GM12865 (cell line): Measurements from ENCODE around the gene ZNF181.
A peak's percentile ranks its signal among the peaks of the same experiment; 100 is the strongest.
"Not testable (repeated sequence)": the region's sequence is repeated elsewhere in the genome, so short reads cannot be mapped to it uniquely, and the experiment has no call there.

Experiments used
- DNase-seq: peaks from one replicate; pipeline ENCODE4 v3.0.0; 2010; ENCODE audit warnings: low read depth
- H3K4me3 ChIP-seq: 2 replicates; pipeline ENCODE4 v1.5.1; 2011; ENCODE audit warnings: mild to moderate bottlenecking, low read depth, low read length, control low read depth
- TF ChIP-seq, protein P1 (sequence below): IDR thresholded peaks from 2 replicates; pipeline ENCODE4 v1.5.1; 2011; ENCODE audit warnings: low read length, control low read depth, low read depth, inconsistent platforms; ENCODE audit not compliant: insufficient read depth; ENCODE audit errors: missing control alignments

The ZNF181 gene

DNA sequence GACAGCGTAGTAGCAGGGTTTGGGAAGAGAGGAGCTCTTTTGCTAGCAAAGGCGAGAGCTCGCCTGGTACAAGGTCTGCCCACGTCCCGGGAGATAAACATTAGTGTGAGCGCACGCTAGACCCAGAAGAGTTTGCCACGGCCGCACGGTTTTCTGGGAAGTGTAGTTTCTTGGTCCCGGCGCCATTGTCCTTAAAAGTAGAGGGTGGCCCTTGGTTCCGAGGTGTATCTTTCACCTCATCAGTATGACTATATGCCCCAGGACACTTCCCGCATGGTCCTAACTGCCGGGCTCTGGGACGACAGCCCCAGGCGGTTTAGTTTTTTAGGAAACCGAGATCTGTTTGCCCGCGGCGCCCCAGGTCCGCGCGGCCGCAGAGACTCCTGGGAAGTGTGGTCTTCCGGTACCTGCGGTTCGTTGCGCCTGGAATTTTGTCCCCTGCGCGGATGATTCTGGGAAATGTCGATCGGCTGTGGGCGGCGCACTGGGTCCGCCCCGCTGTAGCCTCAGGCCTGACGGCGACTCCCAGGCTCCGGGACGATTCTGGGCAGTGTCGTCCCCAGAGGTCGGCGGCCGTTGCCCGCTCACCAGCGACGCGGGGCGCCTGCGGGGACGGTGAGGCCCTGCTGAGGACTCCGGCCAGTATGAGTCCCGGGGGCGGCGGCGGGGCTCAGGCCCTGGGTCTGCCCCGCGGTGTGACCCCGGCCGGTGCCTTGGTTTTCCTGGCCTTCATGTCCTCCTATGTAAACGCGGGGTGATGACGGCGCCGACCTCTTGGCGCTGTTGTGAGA lies at the start of gene ZNF181:
Gene ZNF181, plus strand, starts transcription at position 498 of the 791 bp plus-strand sequence. CDS start 795 bp downstream, outside the sequence.
- TF ChIP-seq, protein P1, sequence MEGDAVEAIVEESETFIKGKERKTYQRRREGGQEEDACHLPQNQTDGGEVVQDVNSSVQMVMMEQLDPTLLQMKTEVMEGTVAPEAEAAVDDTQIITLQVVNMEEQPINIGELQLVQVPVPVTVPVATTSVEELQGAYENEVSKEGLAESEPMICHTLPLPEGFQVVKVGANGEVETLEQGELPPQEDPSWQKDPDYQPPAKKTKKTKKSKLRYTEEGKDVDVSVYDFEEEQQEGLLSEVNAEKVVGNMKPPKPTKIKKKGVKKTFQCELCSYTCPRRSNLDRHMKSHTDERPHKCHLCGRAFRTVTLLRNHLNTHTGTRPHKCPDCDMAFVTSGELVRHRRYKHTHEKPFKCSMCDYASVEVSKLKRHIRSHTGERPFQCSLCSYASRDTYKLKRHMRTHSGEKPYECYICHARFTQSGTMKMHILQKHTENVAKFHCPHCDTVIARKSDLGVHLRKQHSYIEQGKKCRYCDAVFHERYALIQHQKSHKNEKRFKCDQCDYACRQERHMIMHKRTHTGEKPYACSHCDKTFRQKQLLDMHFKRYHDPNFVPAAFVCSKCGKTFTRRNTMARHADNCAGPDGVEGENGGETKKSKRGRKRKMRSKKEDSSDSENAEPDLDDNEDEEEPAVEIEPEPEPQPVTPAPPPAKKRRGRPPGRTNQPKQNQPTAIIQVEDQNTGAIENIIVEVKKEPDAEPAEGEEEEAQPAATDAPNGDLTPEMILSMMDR: no peak
- peak; percentile 91 for DNase-seq
- H3K4me3 ChIP-seq: peak within 1 kb of the TSS; percentile 72

DNA sequence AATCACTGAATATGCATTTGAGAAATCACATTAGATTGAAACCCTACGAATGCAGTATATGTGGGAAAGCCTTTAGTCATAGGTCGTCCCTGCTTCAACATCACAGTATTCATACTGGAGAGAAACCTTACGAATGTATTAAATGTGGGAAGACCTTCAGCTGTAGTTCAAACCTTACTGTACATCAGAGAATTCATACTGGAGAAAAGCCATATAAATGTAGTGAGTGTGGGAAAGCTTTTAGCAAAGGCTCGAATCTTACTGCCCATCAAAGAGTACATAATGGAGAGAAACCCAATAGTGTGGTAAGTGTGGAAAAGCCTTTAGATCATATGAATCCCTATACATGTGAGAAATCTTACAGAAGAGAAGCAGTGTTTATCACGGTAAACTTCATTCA lies 48.8 kb upstream of the ZNF181 start:
- not testable (repeated sequence) for DNase-seq, H3K4me3 ChIP-seq

DNA sequence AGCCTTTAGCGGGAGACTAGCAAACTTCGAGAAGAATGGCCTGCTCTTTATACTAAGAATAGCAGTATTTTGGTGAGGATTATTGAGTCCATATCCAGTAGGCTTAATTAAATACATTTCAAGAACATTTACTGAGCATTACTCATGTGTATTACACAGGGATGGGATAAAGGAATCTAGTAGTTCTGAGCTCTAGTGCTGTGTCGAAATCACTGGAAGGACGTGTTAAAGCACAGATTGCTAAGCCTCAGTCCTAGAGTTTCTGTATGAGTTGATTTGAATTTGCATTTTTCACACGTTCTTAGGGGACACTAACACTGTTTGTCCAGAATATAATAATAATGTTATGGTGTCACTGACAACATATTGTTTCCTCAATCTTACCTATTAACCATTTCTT lies 47.6 kb upstream of the ZNF181 start:
- TF ChIP-seq, protein P1: no peak
- H3K4me3 ChIP-seq: no peak overlapping the region
- no peak for DNase-seq

DNA sequence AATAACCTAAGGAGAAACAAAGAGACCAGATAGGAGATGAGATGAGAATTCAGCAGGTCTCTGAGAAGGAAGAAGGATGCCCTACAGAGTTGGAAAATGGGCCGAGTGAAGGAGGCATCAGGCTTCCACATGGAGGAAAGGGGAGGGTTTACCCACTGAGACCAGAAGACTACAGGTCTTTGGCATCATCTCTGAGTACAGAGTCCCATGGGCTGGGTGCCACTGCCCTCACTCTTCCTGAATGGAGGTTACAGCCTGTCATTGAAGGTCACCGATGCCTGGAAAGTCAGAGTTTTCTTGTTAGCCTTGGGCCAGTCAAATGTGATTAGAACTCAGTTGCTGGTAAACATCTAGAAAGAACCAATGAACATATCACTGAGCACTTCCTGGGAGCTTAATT lies 46.7 kb upstream of the ZNF181 start:
- TF ChIP-seq, protein P1: no peak
- H3K4me3 ChIP-seq: no peak overlapping the region
- no peak for DNase-seq

DNA sequence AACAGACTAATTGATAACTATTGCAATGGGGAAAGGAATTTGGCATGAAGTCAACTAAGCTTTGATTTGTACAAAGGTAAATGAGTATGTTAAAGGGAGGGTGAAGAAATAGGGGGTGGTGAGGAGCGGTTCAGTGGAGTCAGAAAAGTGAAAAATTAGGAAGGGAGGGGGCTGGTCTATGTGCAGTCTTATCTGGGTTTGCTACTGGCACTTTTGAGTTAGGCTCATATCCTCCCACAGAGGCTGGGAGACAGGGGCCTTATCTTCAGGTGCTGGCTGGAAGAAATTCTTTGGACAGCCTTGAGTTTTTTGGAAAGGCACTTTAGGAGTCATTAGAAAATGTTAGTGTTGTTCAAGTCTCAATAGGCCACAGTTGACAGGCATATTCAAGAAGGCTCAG lies 45.5 kb upstream of the ZNF181 start:
- H3K4me3 ChIP-seq: no peak overlapping the region
- DNase-seq: no peak
- TF ChIP-seq, protein P1: no peak

DNA sequence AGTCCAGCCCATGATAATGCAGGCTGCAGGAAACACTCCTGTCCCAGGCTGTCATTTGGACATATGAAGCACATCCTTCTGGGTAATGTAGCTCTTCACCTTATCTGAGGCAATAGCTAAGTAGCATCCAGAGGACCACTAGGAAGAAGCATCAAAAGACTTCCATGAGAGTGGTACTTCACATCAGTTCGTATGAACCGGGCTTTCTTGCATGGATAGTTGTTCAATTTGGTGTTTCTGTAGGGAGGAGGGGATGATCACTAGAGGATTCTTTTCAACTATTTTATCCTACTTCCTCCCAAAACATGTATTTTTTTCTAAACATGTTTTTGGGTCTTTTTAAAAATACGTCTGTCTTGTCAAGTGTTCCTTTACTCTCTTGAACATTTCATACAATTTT lies 43.7 kb upstream of the ZNF181 start:
- H3K4me3 ChIP-seq: no peak overlapping the region
- TF ChIP-seq, protein P1: no peak
- no peak for DNase-seq

DNA sequence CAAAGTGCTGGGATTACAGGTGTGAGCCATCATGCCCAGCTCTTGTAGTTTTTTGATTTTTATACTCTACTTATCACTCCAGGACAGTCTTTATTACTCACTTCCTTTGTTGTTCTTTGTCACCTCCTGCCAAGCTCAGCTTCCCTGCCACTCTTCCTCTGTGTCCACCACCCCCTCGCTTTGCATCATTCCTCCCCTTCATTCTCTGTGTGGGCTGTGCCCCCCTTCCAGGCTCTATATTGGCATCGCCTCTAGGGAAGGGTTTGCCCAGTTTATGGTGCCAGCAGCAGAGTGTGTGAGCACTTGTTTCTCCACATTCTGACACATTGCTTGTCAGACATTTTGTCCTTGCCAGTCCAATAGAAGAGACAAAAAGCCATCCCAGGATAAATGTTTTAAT lies 41.5 kb upstream of the ZNF181 start:
- TF ChIP-seq, protein P1: no peak
- no peak for DNase-seq
- H3K4me3 ChIP-seq: no peak overlapping the region
